Measurements from ENCODE around the gene PARP16. TPM values are rescaled to one million over a fixed set of nuclear protein-coding genes. Genes with fewer than 3 reads are reported as not detected.
A peak's percentile ranks its signal among the peaks of the same experiment; 100 is the strongest.

The PARP16 gene
- total RNA-seq, 6 experiments from 2014 or later = 4.1 to 5.1 (median 4.4) TPM

DNA sequence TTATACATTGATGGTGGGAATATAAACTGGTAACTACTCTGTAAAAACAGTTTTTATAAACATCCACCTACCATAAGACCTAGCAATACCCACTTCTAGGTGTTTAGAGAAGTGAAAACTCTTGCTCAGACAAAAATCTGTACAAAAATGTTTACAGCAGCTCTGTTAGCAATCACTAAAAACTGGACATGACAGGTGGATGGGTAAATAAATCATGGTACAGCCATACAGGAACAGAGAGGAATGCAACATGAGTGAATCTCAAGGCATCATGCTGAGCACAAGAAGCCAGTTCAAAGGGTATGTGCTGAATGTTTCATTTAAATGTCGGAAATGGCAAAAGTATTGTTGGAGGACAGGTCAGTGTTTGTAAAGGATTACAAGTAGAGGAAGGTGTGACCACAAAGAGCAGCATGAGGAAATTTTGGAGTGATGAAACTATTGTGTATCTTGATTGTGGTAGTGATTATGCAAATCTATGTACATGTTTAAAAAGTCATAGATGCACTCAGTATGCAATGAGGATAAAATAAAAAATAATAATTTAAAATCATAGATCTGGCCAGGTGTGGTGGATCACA is 6.3 kb upstream of the PARP16 start:
- no peak overlapping the region for H3K4me3 Mint-ChIP-seq
- no peak overlapping the region for H3K27ac Mint-ChIP-seq
- H3K36me3 Mint-ChIP-seq (ENCODE audit: low read depth) = no peaks in the 10 kb centered on the region
- H3K9me3 Mint-ChIP-seq = no peaks in the 10 kb centered on the region
- TF ChIP-seq, protein P1, sequence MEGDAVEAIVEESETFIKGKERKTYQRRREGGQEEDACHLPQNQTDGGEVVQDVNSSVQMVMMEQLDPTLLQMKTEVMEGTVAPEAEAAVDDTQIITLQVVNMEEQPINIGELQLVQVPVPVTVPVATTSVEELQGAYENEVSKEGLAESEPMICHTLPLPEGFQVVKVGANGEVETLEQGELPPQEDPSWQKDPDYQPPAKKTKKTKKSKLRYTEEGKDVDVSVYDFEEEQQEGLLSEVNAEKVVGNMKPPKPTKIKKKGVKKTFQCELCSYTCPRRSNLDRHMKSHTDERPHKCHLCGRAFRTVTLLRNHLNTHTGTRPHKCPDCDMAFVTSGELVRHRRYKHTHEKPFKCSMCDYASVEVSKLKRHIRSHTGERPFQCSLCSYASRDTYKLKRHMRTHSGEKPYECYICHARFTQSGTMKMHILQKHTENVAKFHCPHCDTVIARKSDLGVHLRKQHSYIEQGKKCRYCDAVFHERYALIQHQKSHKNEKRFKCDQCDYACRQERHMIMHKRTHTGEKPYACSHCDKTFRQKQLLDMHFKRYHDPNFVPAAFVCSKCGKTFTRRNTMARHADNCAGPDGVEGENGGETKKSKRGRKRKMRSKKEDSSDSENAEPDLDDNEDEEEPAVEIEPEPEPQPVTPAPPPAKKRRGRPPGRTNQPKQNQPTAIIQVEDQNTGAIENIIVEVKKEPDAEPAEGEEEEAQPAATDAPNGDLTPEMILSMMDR (IDR thresholded peaks at IDR 0.05) = no peak
- no peaks in the 10 kb centered on the region; the same call in 1 of the 2 replicates for H3K4me1 Mint-ChIP-seq (ENCODE audit: low read depth)
- DNase-seq = no peak
- H3K27me3 Mint-ChIP-seq (ENCODE audit: insufficient read depth) = peaks cover 9% of the 10 kb centered on the region

DNA sequence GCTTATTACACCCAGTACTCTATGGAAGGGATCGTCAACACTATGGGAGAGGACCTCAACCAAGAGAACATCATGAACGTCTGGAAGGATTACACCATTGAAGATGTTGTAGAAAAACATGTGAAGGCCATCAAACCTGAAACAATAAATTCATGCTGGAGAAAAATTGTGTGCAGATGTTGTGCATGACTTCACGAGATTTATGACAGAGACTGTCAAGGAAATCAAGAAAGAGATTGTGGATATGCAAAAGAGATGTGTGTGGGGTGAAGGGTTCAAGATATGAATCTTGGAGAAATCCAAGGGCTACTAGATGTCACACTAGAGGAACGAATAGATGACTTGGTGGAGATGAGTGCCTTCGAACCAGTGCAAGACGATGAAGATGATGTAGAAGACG is 3.5 kb upstream of the PARP16 start:
- peaks cover 2% of the 10 kb centered on the region for H3K27me3 Mint-ChIP-seq (ENCODE audit: insufficient read depth)
- no peak overlapping the region for H3K4me3 Mint-ChIP-seq
- TF ChIP-seq, protein P1 (IDR thresholded peaks at IDR 0.05) = no peak
- no peak for DNase-seq
- no peaks in the 10 kb centered on the region for H3K9me3 Mint-ChIP-seq
- H3K36me3 Mint-ChIP-seq (ENCODE audit: low read depth) = no peaks in the 10 kb centered on the region
- H3K4me1 Mint-ChIP-seq (ENCODE audit: low read depth) = peaks cover 14% of the 10 kb centered on the region
- no peak overlapping the region for H3K27ac Mint-ChIP-seq

DNA sequence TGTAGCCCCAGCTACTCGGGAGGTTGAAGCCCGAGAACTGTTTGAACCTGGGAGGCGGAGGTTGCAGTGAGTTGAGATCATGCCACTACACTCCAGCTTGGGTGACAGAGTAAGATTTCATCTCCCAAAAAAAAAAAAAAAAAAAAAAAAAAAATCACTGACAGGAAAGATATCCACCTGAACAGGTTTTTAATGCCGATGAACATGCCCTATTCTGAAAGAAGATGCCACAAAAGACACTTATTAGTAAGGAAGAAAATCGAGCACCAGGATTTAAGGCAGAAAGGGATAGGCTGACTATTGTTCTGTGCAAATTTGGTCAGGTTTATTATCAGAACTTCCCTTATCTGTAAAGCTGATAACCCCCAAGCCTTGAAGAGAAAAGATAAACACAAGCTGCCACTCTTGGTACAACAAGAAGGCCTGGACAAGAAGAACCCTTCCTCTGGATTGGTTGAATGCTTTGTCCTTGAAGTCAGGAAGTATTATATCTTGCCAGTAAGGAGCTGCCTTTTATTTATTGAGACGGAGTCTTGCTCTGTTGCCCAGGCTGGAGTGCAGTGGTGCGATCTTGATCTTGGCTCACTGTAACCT is 2.7 kb upstream of the PARP16 start:
- Mint-ChIP-seq H3K36me3 (ENCODE audit: low read depth) (no peaks in the 10 kb centered on the region), H3K4me1 (ENCODE audit: low read depth) (peaks cover 15% of the 10 kb centered on the region), H3K4me3 (no peak overlapping the region), H3K9me3 (no peaks in the 10 kb centered on the region), H3K27me3 (ENCODE audit: insufficient read depth) (peaks cover 2% of the 10 kb centered on the region), H3K27ac (no peak overlapping the region)
- DNase-seq = no peak
- TF ChIP-seq, protein P1 (IDR thresholded peaks at IDR 0.05) = no peak

DNA sequence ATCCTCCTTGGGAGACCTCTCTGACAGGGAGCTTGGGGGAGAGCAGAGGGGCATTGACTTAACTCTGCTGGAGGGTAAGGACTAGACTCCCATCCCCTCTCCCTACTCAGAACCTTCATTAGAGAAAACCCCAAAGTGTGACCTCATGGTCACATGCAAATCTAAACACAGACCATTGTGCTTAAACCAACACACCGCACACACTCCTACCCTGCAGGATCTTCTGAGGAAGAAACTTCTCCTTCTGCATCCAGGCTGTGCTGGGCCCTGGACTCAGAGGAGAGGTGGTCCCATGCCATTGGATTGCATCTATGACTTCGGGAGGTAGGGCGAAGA is 805 bp upstream of the PARP16 start:
- TF ChIP-seq, protein P1 (IDR thresholded peaks at IDR 0.05) = no peak
- Mint-ChIP-seq H3K4me3 (peak overlapping the region; percentile 86), H3K36me3 (ENCODE audit: low read depth) (no peaks in the 10 kb centered on the region), H3K9me3 (no peaks in the 10 kb centered on the region), H3K4me1 (ENCODE audit: low read depth) (peaks cover 15% of the 10 kb centered on the region), H3K27me3 (ENCODE audit: insufficient read depth) (no peaks in the 10 kb centered on the region; the same call in none of the 2 replicates), H3K27ac (no peak overlapping the region)
- DNase-seq = no peak

DNA sequence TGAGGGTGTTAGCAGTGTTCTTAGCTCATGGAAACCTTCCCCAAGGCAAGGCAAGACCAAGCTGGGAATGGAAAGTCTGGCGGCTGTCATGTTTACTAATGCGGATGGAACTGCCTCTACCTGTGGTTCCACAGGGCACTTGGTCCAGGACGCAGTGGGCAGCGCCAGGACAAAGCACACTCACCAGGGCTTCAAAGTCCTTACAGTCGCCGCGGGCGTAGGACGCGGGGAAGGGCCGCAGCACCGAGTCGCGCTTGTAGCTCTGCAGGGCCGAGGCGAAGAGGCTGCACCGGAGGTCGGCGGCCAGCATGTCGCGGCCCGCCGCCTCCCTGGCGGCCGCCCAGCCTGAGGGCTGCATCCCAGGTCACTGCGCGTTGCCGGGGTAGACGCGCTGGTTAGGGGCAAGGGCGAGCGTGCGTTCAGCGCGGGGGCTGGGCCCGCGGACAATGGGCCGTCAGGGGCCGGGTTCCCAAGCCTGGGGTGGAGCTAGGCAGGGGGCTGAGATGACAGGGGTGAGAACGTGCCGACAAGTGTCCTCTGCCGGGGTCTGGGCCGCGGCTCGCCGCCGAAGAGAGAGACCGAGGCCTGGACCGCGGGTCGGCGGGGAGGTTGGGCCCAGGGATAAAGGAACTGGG is 497 bp downstream of the PARP16 start:
- no peak for DNase-seq
- TF ChIP-seq, protein P1 (IDR thresholded peaks at IDR 0.05) = no peak
- Mint-ChIP-seq H3K36me3 (ENCODE audit: low read depth) (no peaks in the 10 kb centered on the region), H3K27ac (peak overlapping the region; percentile 66), H3K4me3 (peak overlapping the region; percentile 86), H3K4me1 (ENCODE audit: low read depth) (peaks cover 15% of the 10 kb centered on the region), H3K9me3 (no peaks in the 10 kb centered on the region), H3K27me3 (ENCODE audit: insufficient read depth) (no peaks in the 10 kb centered on the region; the same call in none of the 2 replicates)
